Left cardiac atrium (tissue), 4 donors: Measurements from ENCODE around the gene QPCTL. TPM values are rescaled to one million over a fixed set of nuclear protein-coding genes. Genes with fewer than 3 reads are reported as not detected.
"Not testable (repeated sequence)": the region's sequence is repeated elsewhere in the genome, so short reads cannot be mapped to it uniquely, and the experiment has no call there.

ENCODE experiments used
- ATAC-seq, 2 donors: fragments of 200-7000 bp; cut with Tn5 transposase; one replicate each; pipeline ENCODE4 v1.9.1; 2020; ENCODE audit warnings: mild to moderate bottlenecking in 2 of 2, moderate library complexity in 2 of 2
- DNase-seq: peaks from one replicate; pipeline ENCODE4 v3.0.0-alpha.2; 2020
- intact Hi-C, 2 donors: fragments of 100-400 bp; cut with DNase I; formaldehyde crosslinking; loops; one replicate each; pipeline versions ENCODE4 v1.14.1 to v1.15.1; 2022 to 2023
- total RNA-seq, 2 donors: library from RNA; stranded (reverse); fragmentation: NEBNext Ultra II Directional; extraction: Animal tissue kit (Norgen Biotek cat#: 25700); gene quantifications; one replicate each; pipeline ENCODE4 v1.2.1, GENCODE V29; 2021
- donor health status: DM: no; HTN: yes; CAD: no.
- donor health status: DM: no; HTN: yes; CAD: no; lungs with severe emphysema.
- donor health status: DM: yes; HTN: yes; CAD: no.
- donor health status: Dilated cardiomyopathy.

QPCTL gene
- total RNA-seq, 2 donors from 2014 or later: 2.9 to 3.2 TPM

DNA sequence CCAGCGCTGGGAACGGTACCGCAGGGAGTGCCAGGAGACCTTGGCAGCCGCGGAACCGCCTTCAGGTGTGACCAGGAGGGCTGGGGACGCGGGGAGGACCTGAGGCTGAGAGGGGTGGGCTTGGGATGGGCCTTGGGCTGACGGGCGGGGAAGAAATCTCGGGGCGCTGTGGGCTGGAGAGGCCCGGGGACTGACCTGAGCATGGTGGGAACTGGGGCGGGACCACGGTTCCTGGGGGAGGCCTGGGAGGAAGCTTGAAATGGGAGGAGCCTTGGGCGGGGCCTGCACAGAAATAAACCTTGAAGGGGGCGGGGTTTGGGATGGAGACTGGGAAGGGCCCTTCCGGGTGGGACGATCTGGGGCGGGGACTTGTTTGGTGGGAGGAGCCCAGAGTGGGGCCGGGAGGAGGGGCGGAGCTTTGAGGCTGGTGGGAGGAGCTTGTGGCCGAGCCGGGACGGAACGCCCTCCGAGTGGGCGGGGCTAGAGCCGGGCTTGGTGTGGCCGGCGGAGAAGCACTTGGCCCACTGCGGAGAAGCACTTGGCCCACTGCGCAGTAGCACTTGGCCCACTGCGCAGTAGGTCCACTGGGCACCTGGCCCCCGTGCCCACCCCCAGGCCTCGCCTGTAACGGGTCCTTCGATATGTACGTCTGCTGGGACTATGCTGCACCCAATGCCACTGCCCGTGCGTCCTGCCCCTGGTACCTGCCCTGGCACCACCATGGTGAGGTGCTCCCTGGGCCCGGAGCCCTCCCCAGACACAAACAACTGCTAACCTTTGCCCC, 21.6 kb upstream of the QPCTL start:
- ATAC-seq (peak; percentile 76 to 88), DNase-seq (peak; percentile 86)
- intact Hi-C loops: no loop called here

DNA sequence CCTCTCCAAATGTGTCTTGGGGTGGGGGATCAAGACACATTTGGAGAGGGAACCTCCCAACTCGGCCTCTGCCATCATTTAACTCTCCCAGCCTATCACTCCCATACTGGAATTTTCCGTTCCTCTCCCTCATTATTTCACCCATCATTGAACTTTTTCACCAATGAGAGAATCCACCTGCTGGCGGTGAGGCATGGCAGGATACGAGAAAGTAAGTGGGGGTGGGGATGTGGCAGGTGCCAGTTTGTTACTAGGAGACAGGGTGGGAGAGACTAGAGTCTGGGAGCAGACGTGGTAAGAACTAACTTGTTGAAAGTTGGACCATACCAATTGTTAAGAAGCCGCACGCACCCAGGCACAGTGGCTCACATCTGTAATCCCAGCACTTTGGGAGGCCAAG, 17.5 kb upstream of the QPCTL start:
- DNase-seq: no peak
- intact Hi-C loops: no loop called here
- no peak for ATAC-seq

GRCh38 chr19:45676851-45677263, 15.6 kb upstream of the QPCTL start:
- peak; percentile 37 for DNase-seq
- intact Hi-C loops: no loop called here
- peak in 1 of 2 donors; percentile 40 for ATAC-seq

DNA sequence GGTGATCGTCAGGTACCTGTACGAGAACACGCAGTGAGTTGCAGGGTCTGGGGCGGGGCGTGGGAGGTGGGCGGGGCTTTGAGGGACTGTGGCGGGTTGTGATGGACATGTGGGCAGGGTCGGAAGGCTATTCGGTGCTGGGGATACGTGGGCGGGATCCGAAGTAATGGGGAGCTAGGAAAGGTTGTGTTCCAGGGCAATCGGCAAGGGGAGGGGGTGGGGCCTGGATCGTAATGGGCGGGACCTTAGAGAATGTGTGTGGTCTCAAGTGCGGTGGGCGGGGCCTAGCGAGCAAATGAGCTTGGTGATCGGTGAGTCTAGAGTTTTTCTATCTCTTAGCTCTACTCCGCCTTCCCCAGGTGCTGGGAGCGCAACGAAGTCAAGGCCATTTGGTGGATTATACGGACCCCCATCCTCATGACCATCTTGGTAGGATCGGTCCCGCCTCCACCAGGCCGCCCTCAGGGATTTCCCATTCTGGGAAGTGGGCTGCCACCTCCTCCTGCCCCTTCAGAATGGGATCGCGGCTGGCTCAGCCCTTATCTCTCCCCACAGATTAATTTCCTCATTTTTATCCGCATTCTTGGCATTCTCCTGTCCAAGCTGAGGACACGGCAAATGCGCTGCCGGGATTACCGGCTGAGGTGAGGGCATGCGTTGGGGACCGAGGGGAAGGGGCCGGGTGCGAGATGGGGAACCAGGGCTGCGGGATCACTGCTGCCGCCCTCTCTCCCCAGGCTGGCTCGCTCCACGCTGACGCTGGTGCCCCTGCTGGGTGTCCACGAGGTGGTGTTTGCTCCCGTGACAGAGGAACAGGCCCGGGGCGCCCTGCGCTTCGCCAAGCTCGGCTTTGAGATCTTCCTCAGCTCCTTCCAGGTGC, 14.9 kb upstream of the QPCTL start:
- DNase-seq (peak; percentile 90), ATAC-seq (peak; percentile 64 to 81)
- intact Hi-C loops: no loop called here

GRCh38 chr19:45681391-45682015, 11.0 kb upstream of the QPCTL start:
- ATAC-seq (peak; percentile 83 to 85), DNase-seq (peak; percentile 84)
- intact Hi-C loops: no loop called here

DNA sequence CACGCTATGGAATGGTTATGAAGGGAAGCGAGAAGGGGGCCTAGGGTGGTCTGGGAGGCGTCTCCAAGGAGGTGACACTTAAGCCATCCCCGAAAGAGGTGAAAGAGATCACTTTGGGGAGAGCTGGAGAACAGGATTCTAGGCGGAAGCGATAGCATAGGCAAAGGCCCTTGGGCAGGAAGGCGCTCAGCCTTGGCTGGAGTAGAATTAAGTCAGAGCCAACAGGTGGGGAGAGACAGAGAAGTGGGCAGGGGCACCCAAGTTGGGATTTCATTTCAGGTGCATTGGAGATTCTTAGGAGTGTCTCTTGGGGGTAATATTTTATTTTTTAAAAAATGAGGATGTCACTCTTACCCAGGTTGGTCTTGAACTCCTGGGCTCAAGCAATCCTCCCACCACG, 10.3 kb upstream of the QPCTL start:
- ATAC-seq (no peak), DNase-seq (no peak)
- intact Hi-C loops: no loop called here

DNA sequence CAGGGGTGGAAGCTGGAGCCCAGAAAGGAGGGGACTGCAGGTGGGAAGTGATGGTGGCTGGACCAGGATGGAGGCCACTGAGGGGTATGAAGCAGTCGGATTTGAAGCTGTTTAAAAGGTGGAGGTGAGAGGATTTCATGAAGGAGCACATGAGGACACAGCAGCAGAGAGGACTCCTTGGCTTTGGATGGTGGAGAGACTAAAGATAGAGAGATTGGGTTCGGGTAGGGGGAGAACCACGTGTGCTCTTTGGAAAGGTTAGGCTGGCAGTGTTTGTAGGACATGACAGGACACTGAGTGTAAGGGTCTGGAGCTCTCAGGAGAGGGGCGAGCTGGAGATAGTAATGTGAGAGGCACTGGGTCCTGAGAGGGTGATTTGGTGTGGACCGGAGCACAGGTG, 9.6 kb upstream of the QPCTL start:
- ATAC-seq (no peak), DNase-seq (no peak)
- intact Hi-C loops: no loop called here

DNA sequence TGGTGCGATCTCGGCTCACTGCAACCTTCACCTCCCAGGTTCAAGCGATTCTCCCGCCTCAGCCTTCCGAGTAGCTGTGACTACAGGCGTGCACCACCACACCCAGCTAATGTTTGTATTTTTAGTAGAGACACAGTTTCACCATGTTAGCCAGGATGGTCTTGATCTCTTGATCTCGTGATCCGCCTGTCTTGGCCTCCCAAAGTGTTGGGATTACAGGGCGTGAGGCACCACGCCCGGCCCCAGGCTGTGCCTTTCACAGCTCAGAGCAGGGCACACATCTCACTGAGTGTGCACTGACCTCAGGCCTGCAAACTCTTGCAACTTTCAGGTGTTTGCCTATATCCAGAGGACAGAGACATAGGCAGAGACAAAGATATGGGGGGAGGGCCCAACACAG, 7.4 kb upstream of the QPCTL start:
- intact Hi-C loops, DNase-seq, ATAC-seq: not testable (repeated sequence)

DNA sequence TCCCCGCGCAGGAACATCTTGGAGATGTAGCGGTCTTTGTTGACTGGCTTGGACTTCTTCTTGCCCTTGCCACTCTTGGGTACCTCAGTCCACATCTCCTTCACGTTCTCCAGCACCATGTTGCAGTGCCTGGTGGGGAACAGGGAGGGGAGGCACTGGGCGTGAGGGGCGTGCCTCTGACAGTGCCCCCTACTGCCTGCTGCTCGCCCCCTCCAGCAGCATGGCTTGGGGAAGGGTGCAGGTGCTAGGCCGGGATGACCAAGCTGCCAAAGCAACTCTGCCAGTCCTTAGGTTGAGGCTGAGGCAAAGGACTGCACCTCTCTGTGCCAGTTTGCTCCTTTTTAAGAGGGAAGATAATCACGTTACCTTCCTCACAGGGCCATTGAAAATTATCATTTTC, 4.9 kb upstream of the QPCTL start:
- ATAC-seq (no peak), DNase-seq (no peak)
- intact Hi-C loops: no loop called here

- peak; percentile 84 to 88 for ATAC-seq
- peak; percentile 94 for DNase-seq
- intact Hi-C loops: no loop called here
Measured at GRCh38 chr19:45691516-45692186, 815 bp upstream of the QPCTL start, which contains the start of gene SNRPD2. SNRPD2 (minus strand) TSS chr19:45691953; CDS start chr19:45691888, 65 bp downstream.

GRCh38 chr19:45693106-45693788, 781 bp downstream of the QPCTL start:
- intact Hi-C loops: no loop called here
- DNase-seq: peak; percentile 86
- peak; percentile 27 to 33 for ATAC-seq

- intact Hi-C loops: no loop called here
- DNase-seq (no peak), ATAC-seq (no peak)
Measured at GRCh38 chr19:45701676-45702075, 9.2 kb downstream of the QPCTL start.

DNA sequence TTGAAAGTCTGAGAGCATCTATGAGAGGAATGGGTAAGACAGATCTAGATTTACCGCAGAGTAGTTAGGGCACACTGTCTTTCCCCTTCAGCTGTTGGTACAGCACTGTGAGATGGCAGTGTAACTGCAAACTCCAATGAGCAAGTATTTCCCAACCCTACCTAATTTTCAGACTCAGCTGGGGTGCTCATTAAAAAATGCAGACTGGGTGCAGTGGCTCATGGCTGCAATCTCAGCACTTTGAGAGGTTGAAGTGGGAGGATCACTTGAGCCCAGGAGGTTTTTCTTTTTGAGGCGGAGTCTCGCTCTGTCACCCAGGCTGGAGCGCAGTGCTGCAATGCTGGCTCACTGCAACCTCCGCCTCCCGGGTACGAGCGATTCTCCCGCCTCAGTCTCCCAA, 12.6 kb downstream of the QPCTL start:
- intact Hi-C loops: no loop called here
- DNase-seq: no peak
- ATAC-seq: no peak

DNA sequence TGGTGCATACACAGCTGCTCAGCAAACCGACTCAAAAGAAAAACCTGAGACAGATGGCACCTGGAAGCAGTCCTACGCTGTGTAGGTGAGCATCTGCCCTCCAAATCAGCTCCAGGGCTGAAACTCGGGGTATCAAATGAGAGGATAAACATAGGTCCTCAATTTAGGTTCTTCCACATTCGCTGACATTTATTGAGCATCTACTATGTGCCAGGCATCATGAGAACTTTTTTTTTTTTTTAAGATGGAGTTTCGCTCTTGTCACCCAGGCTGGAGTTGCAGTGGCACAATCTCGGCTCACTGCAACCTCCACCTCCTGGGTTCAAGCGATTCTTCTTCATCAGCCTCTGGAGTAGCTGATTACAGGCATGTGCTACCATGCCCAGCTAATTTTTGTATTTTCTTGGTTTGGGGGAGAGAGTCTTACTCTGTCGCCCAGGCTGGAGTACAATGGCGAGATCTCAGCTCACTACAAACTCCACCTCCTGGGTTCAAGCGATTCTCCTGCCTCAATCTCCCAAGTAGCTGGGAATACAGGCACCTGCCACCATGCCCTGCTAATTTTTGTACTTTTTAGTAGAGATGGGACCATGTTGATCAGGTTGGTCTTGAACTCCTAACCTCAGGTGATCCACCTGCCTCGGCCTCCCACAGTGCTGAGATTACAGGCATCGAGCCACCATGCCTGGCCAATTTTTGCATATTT, 13.4 kb downstream of the QPCTL start:
- no peak for DNase-seq
- intact Hi-C loops: no loop called here
- ATAC-seq: no peak

GRCh38 chr19:45710356-45711130, 18.1 kb downstream of the QPCTL start:
- intact Hi-C loops: no loop called here
- DNase-seq (no peak), ATAC-seq (no peak)

- DNase-seq (peak; percentile 58), ATAC-seq (peak; percentile 24 to 32)
- intact Hi-C loops: no loop called here
Measured at GRCh38 chr19:45711851-45712698, 19.6 kb downstream of the QPCTL start.

GRCh38 chr19:45712699-45713067, 20.2 kb downstream of the QPCTL start:
- intact Hi-C loops: no loop called here
- DNase-seq (no peak), ATAC-seq (no peak)
